Keratinocyte (primary cell): Measurements from ENCODE around the gene TBC1D13. TPM values are rescaled to one million over a fixed set of nuclear protein-coding genes. Genes with fewer than 3 reads are reported as not detected.

Source experiments
- DNase-seq: peaks from one replicate; pipeline ENCODE4 v3.0.0-alpha.2; 2011; ENCODE audit warnings: low read depth, missing footprints, low spot score
- FAIRE-seq: peaks from 2 replicates; lab custom pipeline; 2011; peaks lifted over from hg19 to GRCh38; lab: Jason Lieb, UNC
- H2AFZ ChIP-seq: 2 replicates; pipeline ENCODE4 v1.6.0; 2012; ENCODE audit warnings: low read length, control low read depth, inconsistent platforms; ENCODE audit not compliant: control insufficient read depth
- H3K27ac ChIP-seq: 2 replicates; pipeline ENCODE4 v1.5.1; 2011; ENCODE audit warnings: low read length; ENCODE audit not compliant: control insufficient read depth, insufficient read depth
- H3K27me3 ChIP-seq: 3 replicates; pipeline ENCODE4 v1.6.0; 2011; ENCODE audit warnings: low read length; ENCODE audit not compliant: control insufficient read depth, insufficient read depth; ENCODE audit errors: extremely low read depth
- H3K36me3 ChIP-seq, 2 experiments: 2 replicates in 1 of 2; 3 replicates in 1 of 2; pipeline ENCODE4 v1.5.1; 2011; ENCODE audit warnings: low read length in 2 of 2, mild to moderate bottlenecking in 1 of 2; ENCODE audit not compliant: control insufficient read depth in 2 of 2, insufficient read depth in 2 of 2; ENCODE audit errors: extremely low read depth in 1 of 2
- H3K4me1 ChIP-seq: 3 replicates; pipeline ENCODE4 v1.5.1; 2011; ENCODE audit warnings: low read length; ENCODE audit not compliant: control insufficient read depth, insufficient read depth; ENCODE audit errors: extremely low read depth
- H3K4me2 ChIP-seq: 3 replicates; pipeline ENCODE4 v1.6.0; 2011; ENCODE audit warnings: low read depth, low read length; ENCODE audit not compliant: control insufficient read depth, insufficient read depth; ENCODE audit errors: extremely low read depth
- H3K4me3 ChIP-seq, 3 experiments: fragments of 200-600 bp in 1 of 3; sonication (generic) in 1 of 3; 2 replicates in 2 of 3; 3 replicates in 1 of 3; pipeline ENCODE4 v1.5.1; 2011 to 2016; ENCODE audit warnings: low read length in 3 of 3, mild to moderate bottlenecking in 3 of 3, control low read depth in 2 of 3, inconsistent platforms in 1 of 3, low read depth in 1 of 3, mixed read lengths in 1 of 3, mixed run types in 1 of 3, moderate library complexity in 1 of 3; ENCODE audit not compliant: control insufficient read depth in 2 of 3, insufficient read depth in 2 of 3; ENCODE audit errors: extremely low read depth in 1 of 3
- H3K79me2 ChIP-seq: 2 replicates; pipeline ENCODE4 v1.6.0; 2012; ENCODE audit warnings: low read length; ENCODE audit not compliant: control insufficient read depth, insufficient read depth
- H3K9ac ChIP-seq: 3 replicates; pipeline ENCODE4 v1.6.0; 2011; ENCODE audit warnings: low read length; ENCODE audit not compliant: control insufficient read depth, insufficient read depth; ENCODE audit errors: extremely low read depth
- H3K9me1 ChIP-seq: 3 replicates; pipeline ENCODE4 v1.6.0; 2011; ENCODE audit warnings: low read length; ENCODE audit not compliant: control insufficient read depth, insufficient read depth; ENCODE audit errors: extremely low read depth
- H3K9me3 ChIP-seq: 2 replicates; pipeline ENCODE4 v1.5.1; 2012; ENCODE audit warnings: low read depth, low read length; ENCODE audit not compliant: control insufficient read depth
- H4K20me1 ChIP-seq: 3 replicates; pipeline ENCODE4 v1.6.0; 2011; ENCODE audit warnings: low read length; ENCODE audit not compliant: control insufficient read depth, insufficient read depth; ENCODE audit errors: extremely low read depth
- EZH2 ChIP-seq: IDR thresholded peaks from one replicate; pipeline ENCODE4 v1.6.1; 2012; ENCODE audit warnings: inconsistent platforms, mild to moderate bottlenecking, low read length, moderate library complexity
- dilution Hi-C: fragments of 300-500 bp; cut with MboI; formaldehyde crosslinking; loops from one replicate; pipeline ENCODE4 v1.7.0; 2020; ENCODE audit warnings: low sequenced_read_pairs; ENCODE audit not compliant: extremely low pct_ligation_motif_present
- polyA plus RNA-seq, 5 experiments: library from polyadenylated mRNA; depleted of rRNA in 3 of 5; stranded (reverse) in 3 of 5; stranded (forward) in 1 of 5; unstranded in 1 of 5; fragments of >200 nt; gene quantifications; 1 replicate in 1 of 5; 2 replicates in 3 of 5; 3 replicates in 1 of 5; pipeline versions ENCODE4 v1.2.1 to v1.2.3, GENCODE V29; 2011 to 2012; ENCODE audit warnings: missing spikeins in 2 of 5, low read depth in 1 of 5, low replicate concordance in 1 of 5
- TF ChIP-seq, protein P1 (sequence below), 3 experiments: IDR thresholded peaks in 1 of 3; conservative IDR thresholded peaks in 1 of 3; optimal IDR thresholded peaks in 1 of 3; 2 replicates in 2 of 3; 3 replicates in 1 of 3; pipeline versions ENCODE3 to v1.5.1; 2011; ENCODE audit warnings: low read length in 3 of 3, mild to moderate bottlenecking in 3 of 3, moderate library complexity in 2 of 3, control low read depth in 1 of 3, inconsistent platforms in 1 of 3; ENCODE audit not compliant: insufficient read depth in 2 of 3; ENCODE audit errors: extremely low read depth in 1 of 3

TBC1D13 gene
- polyA plus RNA-seq, 1 donor (not counting 4 experiments of a cell fraction or from before 2014, with no cell fraction given): 12.8 TPM

DNA sequence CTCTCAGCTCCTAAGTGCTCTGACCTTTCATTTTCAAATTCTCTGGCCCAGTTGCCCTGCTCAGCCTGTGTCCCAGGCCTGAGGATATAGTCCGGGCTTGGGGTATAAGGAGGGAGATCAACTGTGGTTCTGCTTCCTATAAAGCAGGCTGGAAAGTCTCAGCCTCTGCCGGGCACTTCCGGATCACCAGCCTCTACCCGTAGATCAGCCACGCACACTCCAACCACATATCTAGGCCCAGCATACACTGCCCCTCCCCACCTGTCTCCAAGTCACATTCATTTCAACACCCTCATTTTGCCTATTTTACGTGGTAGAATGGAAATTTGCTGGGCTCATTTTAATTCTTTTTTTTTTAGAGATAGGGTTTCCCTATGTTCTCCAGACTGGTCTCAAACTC lies 18.4 kb upstream of the TBC1D13 start:
- no peaks in the 10 kb centered on the region for H4K20me1 ChIP-seq
- H3K36me3 ChIP-seq: peaks cover 0 to 6% of the 10 kb centered on the region in 2 experiments
- no peak overlapping the region for H3K4me3 ChIP-seq
- dilution Hi-C loops: no loop called here
- H2AFZ ChIP-seq: no peak overlapping the region
- H3K9me1 ChIP-seq: no peaks in the 10 kb centered on the region
- H3K4me1 ChIP-seq: peaks cover 8% of the 10 kb centered on the region
- FAIRE-seq (no peak), DNase-seq (no peak)
- no peaks in the 10 kb centered on the region for H3K27me3 ChIP-seq
- H3K27ac ChIP-seq: no peak overlapping the region
- H3K4me2 ChIP-seq: no peak overlapping the region
- peaks cover 14% of the 10 kb centered on the region for H3K79me2 ChIP-seq
- H3K9ac ChIP-seq: no peak overlapping the region
- H3K9me3 ChIP-seq: no peaks in the 10 kb centered on the region
- TF ChIP-seq, protein P1, sequence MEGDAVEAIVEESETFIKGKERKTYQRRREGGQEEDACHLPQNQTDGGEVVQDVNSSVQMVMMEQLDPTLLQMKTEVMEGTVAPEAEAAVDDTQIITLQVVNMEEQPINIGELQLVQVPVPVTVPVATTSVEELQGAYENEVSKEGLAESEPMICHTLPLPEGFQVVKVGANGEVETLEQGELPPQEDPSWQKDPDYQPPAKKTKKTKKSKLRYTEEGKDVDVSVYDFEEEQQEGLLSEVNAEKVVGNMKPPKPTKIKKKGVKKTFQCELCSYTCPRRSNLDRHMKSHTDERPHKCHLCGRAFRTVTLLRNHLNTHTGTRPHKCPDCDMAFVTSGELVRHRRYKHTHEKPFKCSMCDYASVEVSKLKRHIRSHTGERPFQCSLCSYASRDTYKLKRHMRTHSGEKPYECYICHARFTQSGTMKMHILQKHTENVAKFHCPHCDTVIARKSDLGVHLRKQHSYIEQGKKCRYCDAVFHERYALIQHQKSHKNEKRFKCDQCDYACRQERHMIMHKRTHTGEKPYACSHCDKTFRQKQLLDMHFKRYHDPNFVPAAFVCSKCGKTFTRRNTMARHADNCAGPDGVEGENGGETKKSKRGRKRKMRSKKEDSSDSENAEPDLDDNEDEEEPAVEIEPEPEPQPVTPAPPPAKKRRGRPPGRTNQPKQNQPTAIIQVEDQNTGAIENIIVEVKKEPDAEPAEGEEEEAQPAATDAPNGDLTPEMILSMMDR (optimal IDR thresholded peaks at IDR 0.05 in 1 of 3, IDR thresholded peaks at IDR 0.05 in 1 of 3, conservative IDR thresholded peaks at IDR 0.05 in 1 of 3; ENCODE audit: extremely low read depth in 1 of 3, insufficient read depth in 2 of 3, low read length in 3 of 3): no peak
- TF ChIP-seq EZH2: no peak

DNA sequence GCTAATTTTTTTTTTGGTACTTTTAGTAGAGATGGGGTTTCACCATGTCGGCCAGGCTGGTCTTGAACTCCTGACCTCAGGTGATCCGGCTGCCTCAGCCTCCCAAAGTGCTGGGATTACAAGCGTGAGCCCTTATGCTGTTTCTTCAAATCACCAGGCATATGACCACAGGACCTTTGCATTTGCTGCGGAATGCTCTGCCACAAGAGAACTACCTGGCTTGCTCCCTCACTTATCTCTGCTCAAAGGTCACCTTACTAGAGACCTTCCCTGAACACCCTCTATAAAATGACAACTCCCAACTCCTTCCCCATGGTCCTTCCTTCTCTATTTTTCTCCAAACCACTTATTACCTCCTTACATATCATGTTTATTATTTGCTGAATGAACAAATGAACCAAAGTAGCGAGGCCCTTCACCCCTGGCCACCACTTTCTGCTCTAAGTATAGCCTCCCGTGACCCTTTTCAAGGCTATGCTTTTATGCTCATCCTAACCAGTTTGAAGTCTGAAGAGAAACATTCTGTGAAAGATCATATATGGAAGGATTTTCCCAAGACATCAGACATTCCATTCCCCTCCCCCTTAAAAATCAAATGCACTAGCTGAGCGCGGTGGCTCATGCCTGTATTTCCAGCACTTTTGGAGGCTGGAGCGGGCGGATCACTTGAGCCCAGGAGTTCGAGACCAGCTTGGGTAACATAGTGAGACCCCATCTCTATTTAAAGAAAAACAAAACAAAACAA lies 16.6 kb upstream of the TBC1D13 start:
- FAIRE-seq: no peak
- dilution Hi-C loops: no loop called here
- H3K27ac ChIP-seq: peak overlapping the region; percentile 81
- H3K4me3 ChIP-seq: peak overlapping the region; percentile 84 to 88 (median 86)
- no peaks in the 10 kb centered on the region for H4K20me1 ChIP-seq
- H3K9ac ChIP-seq: peak overlapping the region; percentile 83
- H3K79me2 ChIP-seq: peaks cover 14% of the 10 kb centered on the region
- no peaks in the 10 kb centered on the region for H3K27me3 ChIP-seq
- H3K9me3 ChIP-seq: no peaks in the 10 kb centered on the region
- H2AFZ ChIP-seq: no peak overlapping the region
- DNase-seq: no peak
- TF ChIP-seq EZH2: no peak
- TF ChIP-seq, protein P1 (optimal IDR thresholded peaks at IDR 0.05 in 1 of 3, IDR thresholded peaks at IDR 0.05 in 1 of 3, conservative IDR thresholded peaks at IDR 0.05 in 1 of 3; ENCODE audit: extremely low read depth in 1 of 3, insufficient read depth in 2 of 3, low read length in 3 of 3): no peak
- peak overlapping the region; percentile 97 for H3K4me2 ChIP-seq
- H3K36me3 ChIP-seq: peaks cover 0 to 4% of the 10 kb centered on the region in 2 experiments
- H3K4me1 ChIP-seq: peaks cover 8% of the 10 kb centered on the region
- no peaks in the 10 kb centered on the region for H3K9me1 ChIP-seq
